Fibroblast of pulmonary artery (primary cell): ENCODE data around the gene GLOD4.

Experiments
- DNase-seq: peaks from one replicate; pipeline ENCODE4 v3.0.0-alpha.2; 2010; ENCODE audit warnings: low read depth
- H3K4me3 ChIP-seq: replicated peaks from 2 replicates; pipeline ENCODE4 v1.5.1; 2011; ENCODE audit warnings: low read depth, mild to moderate bottlenecking, control low read depth, low read length, moderate library complexity
- CTCF ChIP-seq: IDR thresholded peaks from 2 replicates; pipeline ENCODE4 v1.5.1; 2011; ENCODE audit warnings: mild to moderate bottlenecking, control low read depth, low read length, inconsistent platforms; ENCODE audit errors: missing control alignments

The GLOD4 gene

DNA sequence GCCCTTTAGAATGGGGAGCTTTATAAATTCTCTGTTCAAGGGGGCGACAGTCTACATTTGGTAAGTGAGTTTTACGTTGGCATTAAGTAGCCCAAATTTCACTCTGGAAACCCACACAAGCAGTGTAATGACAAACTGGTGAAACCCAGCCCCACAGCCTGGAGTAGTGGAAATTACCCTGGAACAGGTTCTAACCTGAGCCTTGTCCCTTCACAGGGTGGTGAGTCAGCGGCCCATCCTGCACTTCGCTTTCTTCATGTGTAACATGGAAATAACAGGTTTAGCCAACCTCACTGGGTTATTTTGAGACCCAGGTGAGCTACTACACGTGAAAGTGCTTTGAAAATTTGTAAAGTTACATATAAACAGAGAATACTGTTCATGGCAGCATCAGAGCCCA lies 53.2 kb downstream of the GLOD4 start:
- TF ChIP-seq CTCF: no peak
- H3K4me3 ChIP-seq: no peak overlapping the region
- DNase-seq: no peak

- no peak overlapping the region for H3K4me3 ChIP-seq
- no peak for TF ChIP-seq CTCF
- DNase-seq: no peak
Observed at GRCh38 chr17:726271-726919, 55.7 kb downstream of the GLOD4 start.

DNA sequence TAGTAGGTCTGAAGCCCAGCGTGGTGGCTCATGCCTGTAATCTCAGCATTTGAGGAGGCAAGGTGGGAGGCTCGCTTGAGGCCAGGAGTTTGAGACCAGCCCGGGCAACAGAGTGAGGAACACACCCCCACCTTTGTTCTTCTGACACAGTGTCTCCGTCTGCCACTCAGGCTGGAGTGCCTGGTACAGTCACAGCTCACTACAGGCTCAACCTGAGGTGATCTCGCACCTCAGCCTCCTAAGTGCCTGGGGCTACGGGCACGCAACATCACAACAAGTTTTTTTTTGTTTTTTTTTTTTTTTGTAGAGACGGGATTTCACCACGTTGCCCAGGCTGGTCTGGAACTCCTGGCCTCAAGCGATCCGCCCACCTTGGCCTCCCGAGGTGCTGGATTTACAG lies 56.3 kb downstream of the GLOD4 start:
- H3K4me3 ChIP-seq: no peak overlapping the region
- TF ChIP-seq CTCF: no peak
- DNase-seq: no peak

DNA sequence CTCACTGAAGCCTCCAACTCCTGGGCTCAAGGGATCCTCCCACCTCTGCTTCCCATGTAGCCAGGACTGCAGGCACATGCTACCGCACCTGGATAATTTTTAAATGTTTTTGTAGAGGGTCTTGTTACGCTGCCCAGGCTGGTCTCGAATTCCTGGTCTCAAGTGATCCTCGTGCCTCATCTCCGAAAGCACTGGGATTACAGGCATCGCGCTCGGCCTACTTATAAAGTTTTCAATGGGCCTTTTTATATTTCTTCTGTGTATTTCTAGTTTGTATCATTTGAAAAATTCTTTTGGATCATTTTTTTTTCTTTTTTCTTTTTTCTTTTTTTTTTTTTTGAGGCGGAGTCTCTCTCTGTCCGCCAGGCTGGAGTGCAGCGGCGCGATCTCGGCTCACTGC lies 57.0 kb downstream of the GLOD4 start:
- H3K4me3 ChIP-seq: no peak overlapping the region
- TF ChIP-seq CTCF: no peak
- DNase-seq: no peak

GRCh38 chr17:721540-721937 lies 60.5 kb downstream of the GLOD4 start:
- H3K4me3 ChIP-seq: no peak overlapping the region
- DNase-seq: no peak
- no peak for TF ChIP-seq CTCF

GRCh38 chr17:720706-721539 lies 61.2 kb downstream of the GLOD4 start:
- no peak overlapping the region for H3K4me3 ChIP-seq
- TF ChIP-seq CTCF: no peak
- no peak for DNase-seq
